ENCODE measurements around the gene POLDIP2.
A peak's percentile ranks its signal among the peaks of the same experiment; 100 is the strongest.

POLDIP2 gene, protein sequence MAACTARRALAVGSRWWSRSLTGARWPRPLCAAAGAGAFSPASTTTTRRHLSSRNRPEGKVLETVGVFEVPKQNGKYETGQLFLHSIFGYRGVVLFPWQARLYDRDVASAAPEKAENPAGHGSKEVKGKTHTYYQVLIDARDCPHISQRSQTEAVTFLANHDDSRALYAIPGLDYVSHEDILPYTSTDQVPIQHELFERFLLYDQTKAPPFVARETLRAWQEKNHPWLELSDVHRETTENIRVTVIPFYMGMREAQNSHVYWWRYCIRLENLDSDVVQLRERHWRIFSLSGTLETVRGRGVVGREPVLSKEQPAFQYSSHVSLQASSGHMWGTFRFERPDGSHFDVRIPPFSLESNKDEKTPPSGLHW

DNA sequence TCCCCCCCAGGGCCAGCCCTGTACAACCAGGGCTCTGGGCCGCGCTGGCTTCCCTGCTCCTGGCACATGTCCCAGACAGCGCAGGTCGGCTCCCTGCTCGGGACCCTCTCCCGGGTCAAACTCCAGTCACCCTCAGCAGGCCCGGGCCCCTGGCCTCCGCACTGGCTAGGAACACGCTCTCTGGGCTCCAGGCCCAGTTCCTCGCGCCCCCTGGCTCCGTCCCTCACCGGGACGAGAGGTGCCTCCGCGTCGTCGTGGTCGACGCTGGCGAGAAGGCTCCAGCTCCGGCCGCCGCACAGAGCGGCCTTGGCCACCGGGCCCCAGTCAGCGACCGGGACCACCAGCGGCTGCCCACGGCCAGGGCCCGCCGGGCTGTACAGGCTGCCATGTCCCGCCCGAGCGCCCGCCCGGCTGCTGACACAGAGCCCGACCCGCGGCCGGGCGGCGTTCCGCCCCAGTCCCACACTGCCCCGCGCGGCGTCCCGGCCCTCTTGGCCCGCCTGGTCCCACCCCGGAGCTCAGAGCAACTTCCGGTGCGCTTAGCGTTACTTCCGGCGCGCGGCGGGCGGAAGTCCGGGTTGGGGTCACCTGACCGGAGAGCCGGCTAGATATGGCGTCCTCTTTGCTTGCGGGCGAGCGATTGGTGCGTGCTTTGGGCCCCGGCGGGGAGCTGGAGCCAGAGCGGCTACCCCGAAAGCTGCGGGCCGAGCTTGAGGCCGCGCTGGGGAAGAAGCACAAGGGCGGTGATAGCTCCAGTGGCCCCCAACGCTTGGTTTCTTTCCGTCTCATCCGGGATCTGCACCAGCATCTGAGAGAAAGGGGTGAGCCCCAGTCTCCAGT, at the start of gene POLDIP2:
Gene POLDIP2, minus strand, starts transcription at position 467 of the 840 bp plus-strand sequence. Its CDS starts 79 bp downstream, at position 388.
- DNase-seq, result peak; percentile 92

DNA sequence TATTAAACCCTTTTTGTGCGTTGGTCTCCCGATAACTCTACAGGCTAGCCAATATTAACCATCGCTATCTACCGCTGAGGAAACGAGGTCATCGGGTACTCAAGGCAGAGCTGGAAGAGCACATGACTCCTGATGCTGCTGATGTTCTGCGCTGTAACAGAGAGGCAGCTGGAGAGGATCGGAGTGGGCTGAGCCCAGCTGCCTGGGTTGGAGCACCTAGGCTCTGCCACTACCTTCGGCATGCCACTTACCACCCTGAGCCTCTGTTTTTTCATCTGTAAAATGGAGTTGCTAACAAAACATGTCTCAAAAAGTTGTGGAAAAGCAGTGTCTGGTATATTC, 49.1 kb upstream of the POLDIP2 start:
- peak; percentile 62 for DNase-seq

DNA sequence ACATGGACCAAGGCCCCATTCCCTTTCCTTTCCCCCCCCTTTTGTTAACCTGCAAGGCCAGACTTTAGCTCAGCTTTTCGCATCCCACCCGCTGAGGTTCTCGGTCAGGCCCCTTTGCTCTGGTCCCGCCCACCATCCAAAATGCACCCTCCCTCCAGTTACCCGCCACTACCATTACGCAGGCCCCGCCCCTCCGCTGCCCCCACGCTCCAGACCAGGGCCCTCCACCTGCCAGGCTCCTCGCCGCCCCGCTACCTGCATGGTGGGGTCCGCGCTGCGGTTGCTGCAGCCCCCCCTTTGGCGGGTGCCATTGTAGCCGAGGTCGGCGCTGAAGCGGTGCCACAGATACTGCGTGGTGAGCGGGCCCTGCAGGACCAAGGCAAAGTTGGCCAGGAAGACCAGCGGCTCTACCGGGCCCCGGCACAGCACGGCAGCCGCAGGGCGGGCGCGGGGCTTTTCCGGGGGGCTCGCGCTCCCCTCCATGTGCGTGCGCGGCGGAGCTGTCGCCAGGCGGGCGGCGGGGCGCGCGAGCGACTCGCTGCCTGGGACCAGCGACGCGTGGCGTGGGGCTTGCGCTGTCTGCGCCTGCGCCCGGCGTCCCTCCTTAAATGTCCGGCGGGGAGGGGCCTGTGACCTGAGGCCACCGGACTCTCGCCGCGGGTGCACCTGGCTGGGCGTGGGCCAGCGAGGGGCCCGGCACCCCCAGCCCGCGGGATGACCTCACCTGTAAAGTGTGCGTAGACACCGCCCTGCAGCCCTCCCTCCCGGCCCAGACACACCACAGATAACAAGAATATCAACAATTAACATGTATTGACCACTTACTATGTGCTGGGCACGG, 48.5 kb upstream of the POLDIP2 start, which contains the start of gene SLC46A1:
Gene SLC46A1, minus strand, starts transcription at position 581 of the 841 bp plus-strand sequence. Its CDS starts 98 bp downstream, at position 483.
- DNase-seq, result peak; percentile 87

DNA sequence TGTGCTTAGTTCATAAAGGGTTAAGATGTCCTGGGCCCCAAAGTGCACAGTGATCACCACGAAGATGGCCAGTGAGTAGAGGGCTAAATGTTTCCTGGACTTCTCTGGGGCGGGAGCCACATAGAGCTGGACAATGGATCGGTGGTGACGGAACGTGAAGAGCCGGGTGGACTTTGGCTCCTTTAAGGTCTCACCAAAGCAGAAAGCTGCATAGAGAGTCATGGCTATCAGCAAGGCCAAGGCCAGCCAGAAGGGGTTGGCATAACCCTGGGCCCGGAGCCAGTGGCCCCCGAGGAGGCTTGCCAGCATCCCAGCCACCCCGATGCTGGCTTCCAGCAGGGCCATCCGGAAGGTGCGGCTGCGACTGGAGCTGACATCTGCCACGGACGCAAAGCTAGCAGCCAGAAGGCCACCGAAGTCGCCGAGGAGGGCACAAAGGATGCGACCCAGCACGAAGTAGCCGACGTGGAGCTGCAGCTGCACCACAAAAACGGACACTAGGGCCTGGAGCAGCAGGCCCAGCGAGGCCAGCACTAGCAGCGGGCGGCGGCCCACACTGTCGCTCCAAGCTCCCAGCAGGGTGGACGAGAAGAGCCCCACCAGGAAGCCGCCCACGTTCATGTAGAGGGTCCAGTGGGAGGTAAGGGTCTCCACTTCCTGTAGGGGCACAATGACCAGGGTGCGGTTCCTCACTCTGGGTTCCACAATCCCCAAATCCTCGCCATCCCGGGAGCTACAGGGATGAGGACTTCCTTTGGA, 47.7 kb upstream of the POLDIP2 start:
- DNase-seq, result peak; percentile 52

DNA sequence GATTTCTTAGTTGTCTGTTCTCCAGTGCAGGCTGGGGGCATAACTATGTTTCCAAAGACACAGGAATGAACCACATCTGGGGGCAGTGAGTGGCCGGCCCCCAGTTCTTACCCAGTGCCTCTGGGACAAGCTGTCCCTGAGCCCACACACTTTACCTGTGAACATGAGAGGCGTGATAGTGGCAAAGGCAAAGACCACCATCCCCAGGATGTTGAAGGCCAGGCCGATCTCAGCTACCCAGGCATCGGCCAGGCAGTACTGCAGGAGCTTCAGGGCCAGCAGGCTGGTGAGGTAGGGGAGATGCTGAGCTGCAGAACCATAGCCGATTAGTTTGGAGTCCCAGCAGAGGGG, 47.1 kb upstream of the POLDIP2 start:
- DNase-seq, result no peak

DNA sequence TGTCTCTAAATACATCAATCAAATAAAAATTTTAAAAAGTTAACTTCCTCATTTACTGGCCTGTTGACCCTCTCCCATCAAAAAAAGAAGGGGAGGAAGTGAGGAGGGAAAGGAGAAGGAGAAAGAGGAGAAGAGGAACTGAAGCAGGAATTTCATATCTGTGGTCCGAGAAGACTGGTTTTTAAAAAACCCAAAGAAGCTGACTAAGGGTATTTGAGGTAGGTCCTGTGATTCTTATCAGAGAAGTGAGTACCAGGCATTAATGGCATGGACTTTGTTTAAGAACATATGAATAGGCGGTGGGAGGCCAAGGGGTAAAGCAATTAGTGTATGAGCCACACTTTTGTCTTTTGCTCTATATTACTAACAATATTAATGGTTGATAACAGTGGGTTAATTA, 46.7 kb upstream of the POLDIP2 start:
- DNase-seq, result no peak

DNA sequence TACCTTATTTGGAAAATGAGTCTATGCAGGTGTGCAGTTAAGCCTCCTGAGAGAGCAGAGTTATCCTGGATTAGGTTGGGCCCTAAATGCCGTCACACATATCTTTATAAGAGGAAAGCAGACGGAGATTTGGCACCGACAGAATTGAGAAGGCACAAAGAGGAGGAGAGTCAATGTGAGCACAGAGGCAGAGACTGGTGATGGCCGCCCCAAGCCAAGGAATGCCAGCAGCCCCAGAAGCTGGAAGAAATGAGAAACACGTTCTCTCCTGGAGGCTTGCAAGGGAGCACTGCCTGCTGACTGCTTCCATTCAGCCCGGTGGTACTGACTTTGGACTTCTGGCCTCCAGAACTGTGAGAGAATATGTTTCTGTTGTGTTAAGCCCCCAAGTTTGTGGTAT, 45.5 kb upstream of the POLDIP2 start:
- no peak for DNase-seq

DNA sequence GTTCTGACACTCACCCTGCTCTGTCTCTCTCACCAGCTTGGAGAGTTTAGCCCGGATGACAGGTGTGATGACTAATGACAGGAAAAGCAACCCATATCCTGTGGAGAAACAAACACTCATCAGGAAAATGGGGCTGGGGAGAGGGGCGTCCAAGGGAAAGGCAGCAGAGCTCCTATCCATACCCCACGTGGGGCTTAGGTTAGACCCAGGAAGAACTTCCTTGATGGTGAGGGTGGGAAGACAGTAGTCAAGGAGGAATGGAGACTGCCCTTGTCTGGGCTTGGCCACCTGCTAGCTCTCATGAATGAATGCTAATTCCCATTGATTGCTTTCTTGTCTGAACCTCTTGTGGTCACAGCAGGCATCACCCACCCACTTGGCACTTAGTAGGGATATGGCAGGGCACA, 44.9 kb upstream of the POLDIP2 start:
- DNase-seq, result peak; percentile 51

DNA sequence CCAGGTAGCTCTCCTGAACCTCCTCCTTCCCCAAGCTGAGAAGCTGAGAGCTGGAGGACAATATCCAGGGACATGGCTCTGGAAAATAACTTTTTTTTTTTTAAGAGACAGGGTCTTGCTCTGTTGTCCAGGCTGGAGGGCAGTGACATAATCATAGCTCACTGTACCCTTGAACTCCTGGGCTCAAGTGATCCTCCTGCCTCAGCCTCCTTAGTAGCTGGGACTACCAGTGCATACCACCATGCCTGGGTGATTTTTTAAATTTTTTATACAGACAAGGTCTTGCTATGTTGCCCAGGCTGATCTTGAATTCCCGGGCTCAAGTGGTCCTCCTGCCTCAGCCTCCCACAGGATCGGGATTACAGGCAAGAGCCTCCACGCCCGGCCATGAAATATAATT, 42.5 kb upstream of the POLDIP2 start:
- no peak for DNase-seq

DNA sequence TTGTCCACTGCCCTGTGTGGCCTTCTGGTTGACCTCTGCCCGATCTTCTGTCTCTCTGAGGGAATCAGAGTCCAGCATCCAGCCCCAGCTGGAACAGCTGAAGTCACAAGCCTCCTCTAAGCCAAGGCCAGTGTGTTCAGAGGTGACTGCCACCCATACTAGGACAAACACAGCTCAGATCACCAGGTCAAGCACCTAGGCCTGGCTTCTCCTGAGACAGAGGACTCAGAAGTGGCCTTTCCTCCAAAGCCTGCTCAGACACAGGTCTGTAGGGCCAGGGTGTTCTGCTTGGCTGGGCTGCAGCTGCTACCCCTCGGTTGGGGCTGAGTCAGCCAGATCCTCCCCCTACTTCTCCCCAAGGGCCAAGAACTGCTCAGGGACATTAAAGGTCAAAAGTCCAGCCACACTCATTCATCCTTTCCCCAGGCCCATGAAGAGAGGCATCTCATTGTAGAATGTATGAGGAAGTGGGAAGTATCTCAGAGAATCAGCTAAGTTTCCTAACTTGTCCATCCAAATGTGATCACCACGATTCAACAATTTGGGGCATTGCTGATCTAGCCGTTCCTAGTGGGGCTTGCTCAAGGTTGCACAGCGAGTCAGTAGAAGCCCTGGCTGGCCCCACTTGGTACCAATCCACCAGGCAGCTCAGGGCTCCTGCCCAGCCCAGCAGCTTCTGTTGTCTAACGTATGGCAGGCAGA, 41.1 kb upstream of the POLDIP2 start:
- DNase-seq, result no peak

DNA sequence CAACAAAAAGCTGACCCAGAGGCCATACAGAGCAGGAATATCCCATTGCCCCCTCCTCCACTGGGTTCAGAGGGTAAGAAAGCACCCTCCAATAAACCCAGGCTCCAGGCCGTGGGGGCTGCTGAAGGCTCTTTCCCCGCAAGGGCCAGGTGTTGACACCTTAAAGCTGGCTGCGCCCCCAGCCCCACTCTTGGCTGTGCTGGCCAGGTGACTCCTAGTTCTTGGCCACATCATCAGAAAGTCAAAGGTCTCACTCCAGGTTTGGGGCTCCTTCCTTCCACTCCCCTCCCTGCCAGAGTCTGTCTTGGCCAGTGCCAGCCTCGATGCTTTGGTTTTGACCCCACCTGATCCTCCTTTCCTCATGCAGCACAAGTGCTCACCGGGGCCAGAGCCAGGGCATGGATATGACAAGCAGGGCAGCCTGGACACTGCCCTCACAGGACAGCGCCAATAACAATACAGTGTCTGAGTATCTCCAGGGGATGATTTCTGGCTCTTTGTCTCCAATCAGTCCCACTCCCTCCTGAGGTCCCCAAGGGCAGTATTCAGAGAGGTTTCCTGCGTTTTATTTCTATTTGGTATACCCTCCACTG, 40.5 kb upstream of the POLDIP2 start:
- no peak for DNase-seq

DNA sequence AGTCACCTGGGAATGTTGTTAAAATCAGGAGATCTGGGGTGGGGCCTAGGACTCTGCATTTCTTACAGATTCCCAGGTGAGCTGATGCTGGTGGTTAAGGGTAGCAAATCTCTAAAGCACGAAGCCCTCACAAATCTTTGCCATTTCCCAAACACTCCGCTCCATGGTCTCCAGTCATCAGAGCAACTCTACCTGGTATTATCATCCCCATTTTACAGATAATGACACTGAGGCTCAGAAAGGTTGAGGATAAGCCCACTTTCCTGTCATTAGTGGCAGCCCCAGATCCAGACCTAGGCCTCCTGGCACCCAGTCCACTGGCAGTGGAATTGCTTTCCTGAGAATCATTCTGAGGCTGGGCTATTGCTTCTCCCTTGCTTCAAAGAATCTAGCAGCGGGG, 39.9 kb upstream of the POLDIP2 start:
- no peak for DNase-seq

DNA sequence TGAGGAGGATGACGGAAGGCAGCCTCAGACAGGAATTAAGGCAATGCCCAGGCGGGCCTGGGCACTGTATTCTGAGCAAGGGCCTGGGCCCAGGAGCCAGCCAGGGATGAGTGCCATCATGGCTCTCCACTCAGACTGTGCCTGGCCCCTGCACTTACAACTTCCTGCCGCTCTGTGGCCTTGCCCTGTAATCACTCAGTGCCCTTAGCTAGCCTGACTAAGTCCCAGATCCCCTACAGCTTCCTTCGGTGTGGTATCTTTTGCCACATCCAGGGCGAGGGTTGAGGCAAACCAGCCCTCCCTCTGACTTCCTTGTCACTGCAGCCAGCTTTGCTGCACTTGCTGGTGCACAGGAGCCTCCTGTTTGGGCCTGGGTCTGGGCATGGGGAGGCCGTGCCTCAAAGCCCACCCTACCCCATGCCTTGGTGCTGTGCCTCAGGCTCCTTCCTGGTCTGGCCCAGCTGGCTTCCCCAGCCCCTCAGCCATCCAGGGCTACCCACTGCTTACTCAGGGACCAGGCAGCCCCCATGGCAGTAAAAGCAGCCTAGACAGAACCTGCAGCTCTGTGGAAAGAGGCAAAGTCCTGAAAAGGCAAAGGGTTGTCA, 39.4 kb upstream of the POLDIP2 start:
- no peak for DNase-seq

DNA sequence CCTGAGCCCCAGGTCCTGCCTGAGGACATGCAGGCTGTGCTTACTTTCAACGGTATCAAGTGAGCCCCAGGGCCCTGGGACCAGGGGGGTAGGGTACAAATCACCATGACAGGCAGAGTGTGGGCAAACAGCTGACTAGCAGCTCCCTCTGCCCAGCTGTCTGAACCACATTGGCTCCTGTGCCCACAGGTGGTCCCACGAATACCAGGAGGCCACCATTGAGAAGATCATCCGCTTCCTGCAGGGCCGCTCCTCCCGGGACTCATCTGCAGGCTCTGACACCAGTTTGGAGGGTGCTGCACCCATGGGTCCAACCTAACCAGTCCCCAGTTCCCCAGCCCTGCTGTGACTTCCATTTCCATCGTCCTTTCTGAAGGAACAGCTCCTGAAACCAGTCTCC, 38.6 kb upstream of the POLDIP2 start:
- no peak for DNase-seq

DNA sequence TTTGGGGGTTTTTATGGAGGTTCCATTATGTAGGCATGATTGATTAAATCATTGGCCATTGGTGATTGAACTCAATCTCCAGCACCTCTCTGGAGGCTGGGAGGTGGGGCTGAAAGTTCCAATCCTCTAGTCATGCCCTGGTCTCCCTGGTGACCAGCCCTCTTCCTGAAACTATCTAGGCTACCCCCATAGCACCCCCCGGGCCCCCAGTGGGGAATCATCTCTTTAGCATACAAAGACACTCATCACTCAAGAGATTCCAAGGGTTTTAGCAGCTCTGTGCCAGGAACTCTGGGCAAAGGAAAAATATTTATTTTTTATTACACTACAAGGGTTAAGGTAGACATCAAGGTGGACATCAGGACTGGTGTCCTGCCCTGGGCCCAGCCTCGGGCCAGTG, 38.1 kb upstream of the POLDIP2 start:
- DNase-seq, result no peak

DNA sequence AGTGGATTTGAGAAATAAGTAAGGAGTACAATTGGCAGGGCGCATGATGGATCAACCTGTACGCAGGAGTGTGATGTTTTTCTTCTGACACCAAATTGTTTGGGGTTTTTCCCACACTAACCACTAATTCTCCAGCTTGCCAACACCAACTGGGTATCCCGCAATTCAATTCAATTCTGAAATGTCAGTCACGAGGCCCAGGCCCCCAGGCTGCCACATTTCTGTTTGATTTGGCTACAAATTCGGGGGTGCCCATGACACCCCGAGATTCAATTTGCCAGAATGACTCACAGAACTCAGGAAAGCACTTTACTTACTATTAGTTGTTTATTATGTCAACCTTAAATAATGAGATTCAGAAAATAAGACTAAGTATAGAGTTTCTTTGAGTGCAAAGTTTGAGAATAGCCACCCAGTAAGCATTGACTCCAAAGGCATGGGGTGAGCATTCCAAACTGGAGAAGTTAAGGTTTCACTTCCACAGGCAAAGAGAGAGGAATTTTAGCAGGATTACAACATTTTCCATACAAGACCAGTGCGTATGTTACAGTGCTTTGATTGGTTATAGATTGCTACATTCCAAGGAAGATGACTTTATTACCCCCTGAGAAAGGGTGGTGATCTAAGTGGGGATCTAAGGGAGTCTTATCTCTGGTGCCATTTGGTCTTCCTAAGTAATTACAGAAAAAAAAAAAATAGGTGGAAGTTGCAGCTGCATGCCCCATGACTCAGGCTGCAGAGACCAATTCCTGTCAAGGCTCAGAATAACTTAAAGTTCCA, 37.2 kb upstream of the POLDIP2 start:
- DNase-seq, result no peak

DNA sequence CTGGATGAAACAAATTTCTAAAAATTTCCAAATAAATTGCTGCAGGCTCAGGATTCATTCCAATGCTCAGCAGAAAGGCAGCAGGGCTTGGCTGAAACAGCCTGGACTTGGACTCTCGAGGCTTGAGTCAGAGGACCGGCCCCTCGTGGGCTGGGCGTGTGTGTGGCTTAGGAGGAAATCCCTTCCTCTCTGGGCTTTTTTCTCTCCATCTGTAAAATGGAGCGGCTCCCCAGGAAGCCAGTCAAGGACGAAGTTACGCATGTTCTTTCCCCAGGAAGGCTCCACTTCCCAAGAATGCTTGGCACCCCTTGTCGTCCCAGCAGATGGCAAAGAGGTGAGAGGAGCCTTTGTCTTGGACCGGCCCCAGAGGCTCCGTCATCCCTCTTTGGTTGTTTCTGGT, 35.2 kb upstream of the POLDIP2 start:
- DNase-seq, result no peak

DNA sequence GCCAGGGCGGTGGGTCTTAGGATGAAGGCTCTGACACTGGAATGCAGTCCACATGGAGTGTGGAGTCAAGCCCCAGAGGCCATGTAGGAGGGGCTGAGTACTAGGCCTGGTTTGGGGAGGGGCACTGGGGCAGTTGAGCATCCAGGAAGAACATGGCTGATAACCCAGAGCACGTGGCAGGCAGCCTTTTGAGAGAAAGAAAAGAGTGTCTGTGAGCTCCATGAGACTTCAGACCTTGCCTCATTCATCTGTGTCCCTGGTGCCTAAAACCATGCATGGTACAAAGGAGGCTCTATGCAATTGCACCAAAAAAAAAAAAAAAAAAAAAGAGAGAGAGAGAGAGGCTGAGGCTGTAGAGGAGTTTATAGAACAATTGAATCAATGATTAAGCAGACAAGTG, 34.1 kb upstream of the POLDIP2 start:
- DNase-seq, result no peak

DNA sequence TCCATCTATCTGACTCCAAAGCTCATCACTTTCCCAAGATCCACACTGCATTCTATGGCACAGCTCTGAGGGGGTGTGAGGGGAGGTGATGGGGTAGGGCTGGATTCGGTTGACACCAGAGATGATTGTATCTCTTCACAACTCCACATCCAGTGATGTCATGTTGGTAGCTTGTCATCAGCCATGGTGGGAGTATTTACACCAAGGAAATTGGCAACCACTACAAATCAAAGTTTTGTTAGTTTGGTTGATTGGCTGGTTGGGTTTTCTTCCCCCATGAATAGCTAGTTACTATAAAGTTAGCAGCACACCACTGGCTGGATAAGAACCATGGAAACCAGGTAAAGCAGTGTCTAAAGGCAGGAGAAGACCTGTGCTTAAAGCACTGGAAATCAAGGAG, 33.7 kb upstream of the POLDIP2 start:
- DNase-seq, result no peak

DNA sequence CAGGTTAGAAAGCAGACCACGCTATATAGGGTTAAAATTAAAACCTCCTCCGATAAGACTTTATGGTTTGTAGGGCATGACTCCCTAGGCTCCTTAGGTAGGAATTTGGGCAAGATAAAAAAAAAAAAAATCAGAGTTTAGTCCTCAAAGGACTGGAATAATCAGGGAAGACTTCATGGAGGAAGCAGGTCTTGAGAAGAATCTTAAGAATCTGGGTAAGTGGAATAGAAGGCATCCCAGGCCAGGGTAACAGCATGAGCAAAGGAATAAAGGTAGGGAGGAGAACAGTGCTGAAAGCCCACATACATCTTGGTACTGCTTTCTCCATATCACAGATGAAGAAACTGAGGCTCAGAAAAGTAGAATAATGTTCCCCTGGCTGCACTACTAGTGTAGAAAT, 33.2 kb upstream of the POLDIP2 start:
- DNase-seq, result no peak
